IMR-90 (cell line): ENCODE results near the gene CDT1. TPM values are rescaled to one million over a fixed set of nuclear protein-coding genes. Genes with fewer than 3 reads are reported as not detected.
A peak's percentile ranks its signal among the peaks of the same experiment; 100 is the strongest.

Source experiments
- CHD1 ChIP-seq: IDR thresholded peaks from 2 replicates; pipeline ENCODE4 v1.6.1; 2012; ENCODE audit warnings: low read depth, low read length, improper control_type of control experiment
- MAFK ChIP-seq: IDR thresholded peaks from 2 replicates; pipeline ENCODE4 v1.6.1; 2012; ENCODE audit warnings: low read depth, low read length, improper control_type of control experiment
- MAZ ChIP-seq: IDR thresholded peaks from 2 replicates; pipeline ENCODE4 v1.6.1; 2012; ENCODE audit warnings: low read depth, mild to moderate bottlenecking, low read length, improper control_type of control experiment, moderate library complexity, borderline replicate concordance
- RCOR1 ChIP-seq: IDR thresholded peaks from 2 replicates; pipeline ENCODE4 v1.6.1; 2012; ENCODE audit warnings: mild to moderate bottlenecking, low read length, improper control_type of control experiment; ENCODE audit not compliant: insufficient replicate concordance
- polyA plus RNA-seq, 3 experiments: library from polyadenylated mRNA; depleted of rRNA; stranded (reverse); fragments of >200 nt; gene quantifications; 2 replicates each; pipeline ENCODE4 v1.2.3, GENCODE V29; 2012; ENCODE audit warnings: low replicate concordance in 1 of 3
- total RNA-seq: library from RNA; depleted of rRNA; stranded (reverse); fragments of >200 nt; gene quantifications from 2 replicates; pipeline ENCODE4 v1.2.3, GENCODE V29; 2012

CDT1 gene
- total and polyA plus RNA-seq, 2 of the 4 experiments (the other 2 are of a cell fraction): 3.2 to 11.8 TPM

DNA sequence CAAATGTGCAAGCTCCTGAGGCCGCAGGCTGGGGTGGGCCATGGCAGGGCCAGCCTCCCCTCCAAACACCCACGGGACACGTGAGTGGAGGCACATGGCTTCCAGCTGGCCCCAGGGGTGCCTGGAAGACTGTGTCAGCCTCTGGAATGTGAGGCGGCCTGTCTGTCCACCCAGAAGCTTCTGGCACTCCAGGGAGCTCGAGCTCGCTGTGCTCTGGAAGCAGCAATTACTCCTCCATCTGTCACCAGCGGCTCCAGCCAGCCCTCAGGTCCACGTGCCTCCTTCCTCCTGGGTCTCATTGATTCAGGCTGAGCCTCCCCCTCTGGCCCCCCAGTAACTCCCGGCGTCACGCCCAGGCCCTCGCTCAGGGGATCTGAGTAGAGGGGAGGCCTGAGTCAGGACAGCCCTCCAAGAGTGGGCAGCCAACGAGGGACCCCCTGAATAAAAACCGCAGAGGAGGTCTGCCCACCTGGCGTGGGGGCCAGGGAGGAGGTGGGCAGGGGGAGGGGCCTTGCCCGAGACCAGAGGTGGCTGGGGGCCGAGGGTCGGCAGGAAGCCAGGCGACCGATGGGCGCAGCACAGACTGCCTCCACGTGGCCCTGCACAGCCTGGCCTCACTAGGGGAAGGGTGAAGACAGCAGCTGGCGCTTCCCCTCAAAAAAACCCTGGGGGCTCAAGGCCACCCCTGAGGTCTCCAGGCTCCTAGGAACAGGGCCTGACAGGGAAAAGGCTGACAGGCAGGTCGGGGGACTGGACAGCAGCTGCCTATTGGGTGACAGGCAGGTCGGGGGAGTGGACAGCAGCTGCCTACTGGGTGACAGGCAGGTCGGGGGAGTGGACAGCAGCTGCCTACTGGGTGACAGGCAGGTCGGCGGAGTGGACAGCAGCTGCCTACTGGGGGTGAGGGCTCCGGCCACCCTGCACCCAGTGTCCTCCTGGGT, 30.4 kb upstream of the CDT1 start (continued):
- TF ChIP-seq MAZ: peak; percentile 46; the same call in 1 of the 2 replicates
- TF ChIP-seq RCOR1: peak; percentile 85
- TF ChIP-seq MAFK: no peak
- TF ChIP-seq CHD1: no peak
